Panc1 (cell line): ENCODE measurements around the gene LRRC3C. TPM values are rescaled to one million over a fixed set of nuclear protein-coding genes. Genes with fewer than 3 reads are reported as not detected.

Experiments
- ATAC-seq: fragments of 200-7000 bp; cut with Tn5 transposase; 2 replicates; pipeline ENCODE4 v1.9.1; 2020; ENCODE audit warnings: mild to moderate bottlenecking, moderate library complexity
- BruUV-seq: library from RNA; stranded (reverse); fragments of 400-500 nt; replicated peaks from 2 replicates; lab custom pipeline; 2021; lab: Mats Ljungman, UMichigan
- CTCF ChIA-PET: fragments of 300-600 bp; sonication (Branson Sonifier 250); formaldehyde crosslinking; loops from one replicate; lab custom pipeline; 2022; ENCODE audit warnings: antibody characterized with exemption; lab: Charles Lee
- POLR2A ChIA-PET: fragments of 300-600 bp; sonication (Branson Sonifier 250); formaldehyde crosslinking; loops from one replicate; lab custom pipeline; 2022; ENCODE audit warnings: antibody characterized with exemption; lab: Charles Lee
- DNase-seq: peaks from one replicate; pipeline ENCODE4 v3.0.0-alpha.2; 2010; ENCODE audit warnings: low read depth, low spot score
- H3K27ac ChIP-seq: 2 replicates; pipeline ENCODE4 v1.5.1; 2011; ENCODE audit warnings: mild to moderate bottlenecking, low read length, inconsistent platforms
- H3K27me3 ChIP-seq: fragments of 200-500 bp; sonication (Bioruptor generic); 2 replicates; pipeline ENCODE4 v1.6.0; 2014; ENCODE audit warnings: low read length, inconsistent platforms; ENCODE audit not compliant: control insufficient read depth, insufficient read depth
- H3K36me3 ChIP-seq: fragments of 200-500 bp; sonication (Bioruptor generic); 2 replicates; pipeline ENCODE4 v1.5.1; 2014; ENCODE audit warnings: inconsistent platforms, mild to moderate bottlenecking, low read length, moderate library complexity; ENCODE audit not compliant: control insufficient read depth, insufficient read depth
- H3K4me1 ChIP-seq: 2 replicates; pipeline ENCODE4 v1.5.1; 2011; ENCODE audit warnings: inconsistent platforms, mild to moderate bottlenecking, low read length, moderate library complexity; ENCODE audit not compliant: control insufficient read depth, insufficient read depth
- H3K4me3 ChIP-seq, 2 experiments: 2 replicates each; pipeline ENCODE4 v1.5.1; 2011 to 2012; ENCODE audit warnings: low read depth in 2 of 2, low read length in 2 of 2, mild to moderate bottlenecking in 2 of 2, inconsistent platforms in 1 of 2, moderate library complexity in 1 of 2
- H3K9me3 ChIP-seq: fragments of 200-500 bp; sonication (Bioruptor generic); 2 replicates; pipeline ENCODE4 v1.5.1; 2014; ENCODE audit warnings: low read depth, mild to moderate bottlenecking, inconsistent platforms, low read length, moderate library complexity; ENCODE audit not compliant: control insufficient read depth, insufficient read depth
- CTCF ChIP-seq: fragments of 450-650 bp; IDR thresholded peaks from 2 replicates; pipeline ENCODE4 v1.5.1; 2017; ENCODE audit warnings: mild to moderate bottlenecking
- POLR2AphosphoS5 ChIP-seq: IDR thresholded peaks from 2 replicates; pipeline ENCODE4 v1.6.1; 2012; ENCODE audit warnings: mild to moderate bottlenecking, low read depth, low read length, moderate library complexity
- REST ChIP-seq, 2 experiments: IDR thresholded peaks; 2 replicates each; pipeline ENCODE4 v1.6.1; 2011 to 2012; ENCODE audit warnings: low read depth in 2 of 2, control low read depth in 1 of 2, low read length in 1 of 2, mild to moderate bottlenecking in 1 of 2, moderate library complexity in 1 of 2; ENCODE audit not compliant: insufficient read depth in 1 of 2
- SIN3A ChIP-seq: IDR thresholded peaks from 2 replicates; pipeline ENCODE4 v1.6.1; 2012; ENCODE audit warnings: low read depth, mild to moderate bottlenecking, low read length, moderate library complexity, borderline replicate concordance; ENCODE audit not compliant: insufficient read depth
- TCF7L2 ChIP-seq: IDR thresholded peaks from 2 replicates; pipeline ENCODE4 v1.6.1; 2011; ENCODE audit warnings: mild to moderate bottlenecking, low read depth, low read length, inconsistent platforms
- in situ Hi-C: cut with HindIII; loops from 2 replicates; pipeline ENCODE4 v1.10.0; 2016; ENCODE audit warnings: low sequenced_read_pairs, low pct_unique_long_range_greater_than_20kb
- intact Hi-C: fragments of 100-400 bp; cut with micrococcal nuclease; formaldehyde crosslinking; loops from one replicate; pipeline ENCODE4 v1.10.0; 2022; ENCODE audit not compliant: unreplicated experiment
- total RNA-seq: library from RNA; stranded (reverse); gene quantifications from one replicate; pipeline ENCODE4 v1.2.1, GENCODE V29; 2021; ENCODE audit not compliant: unreplicated experiment

Gene LRRC3C
- total RNA-seq, 1 experiment from 2014 or later, result not detected

GRCh38 chr17:39968761-39969160 is 41.2 kb downstream of the LRRC3C start:
- Histone ChIP-seq H3K27ac (no peak overlapping the region), H3K9me3 (no peaks in the 10 kb centered on the region), H3K4me1 (no peaks in the 10 kb centered on the region), H3K4me3 (no peak overlapping the region), H3K27me3 (no peaks in the 10 kb centered on the region; the same call in 1 of the 2 replicates), H3K36me3 (no peaks in the 10 kb centered on the region)
- POLR2A ChIA-PET, result no interaction called here
- in situ Hi-C loops (no loop called here), intact Hi-C loops (no loop called here)
- no TSS peak for BruUV-seq
- CTCF ChIA-PET, result interaction anchor here (0.6 kb wide), 1 partner anchor 297 kb away, joined by 5 read pairs; no protein-coding TSS in a partner anchor
- ATAC-seq (no peak), DNase-seq (no peak)
- no peak for TF ChIP-seq POLR2AphosphoS5
- no peak for TF ChIP-seq REST (IDR thresholded peaks at IDR 0.05; ENCODE audit: insufficient read depth in 1 of 2, low read depth in 2 of 2, low read length in 1 of 2)
- no peak for TF ChIP-seq SIN3A
- no peak for TF ChIP-seq CTCF
- TF ChIP-seq TCF7L2, result no peak

GRCh38 chr17:39969375-39969774 is 41.8 kb downstream of the LRRC3C start:
- TF ChIP-seq POLR2AphosphoS5 (no peak), SIN3A (no peak), TCF7L2 (no peak), CTCF (no peak), REST (IDR thresholded peaks at IDR 0.05; ENCODE audit: insufficient read depth in 1 of 2, low read depth in 2 of 2, low read length in 1 of 2) (no peak)
- no peak for DNase-seq
- intact Hi-C loops, result no loop called here
- CTCF ChIA-PET, result interaction anchor here (0.6 kb wide), 2 partner anchors 94 to 298 kb away, joined by 4 to 5 read pairs; no protein-coding TSS in a partner anchor
- in situ Hi-C loops, result no loop called here
- Histone ChIP-seq H3K27me3 (peaks cover 3% of the 10 kb centered on the region; the same call in 1 of the 2 replicates), H3K27ac (no peak overlapping the region), H3K4me3 (no peak overlapping the region), H3K9me3 (no peaks in the 10 kb centered on the region), H3K36me3 (no peaks in the 10 kb centered on the region), H3K4me1 (no peaks in the 10 kb centered on the region)
- ATAC-seq, result no peak
- no TSS peak for BruUV-seq
- POLR2A ChIA-PET, result no interaction called here
